ENCODE measurements around the gene COL6A5. TPM values are rescaled to one million over a fixed set of nuclear protein-coding genes. Genes with fewer than 3 reads are reported as not detected.

COL6A5 gene
- polyA plus RNA-seq, 1 donor from 2014 or later: not detected

DNA sequence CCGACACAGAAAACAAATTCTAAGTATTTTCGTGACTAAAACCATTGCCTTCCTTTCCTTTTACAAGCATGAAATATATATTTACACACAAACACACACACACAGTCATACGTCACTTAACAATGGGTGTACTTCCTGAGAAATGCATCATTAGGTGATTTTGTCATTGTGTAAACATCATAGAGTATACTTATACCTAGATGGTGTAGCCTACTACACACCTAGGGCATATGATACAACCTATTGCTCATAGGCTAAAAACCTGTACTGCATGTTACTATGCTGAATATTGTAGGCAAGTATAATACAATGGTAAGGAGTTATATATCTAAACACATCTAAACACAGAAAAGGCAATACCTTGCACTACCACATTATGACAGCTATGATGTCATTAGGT is 28.6 kb downstream of the COL6A5 start:
- Mint-ChIP-seq H3K9me3 (peaks cover 2 to 3% (median 3%) of the 10 kb centered on the region in 3 donors), H3K27ac (no peak overlapping the region), H3K27me3 (no peaks in the 10 kb centered on the region), H3K36me3 (no peaks in the 10 kb centered on the region), H3K4me1 (no peaks in the 10 kb centered on the region), H3K4me3 (no peak overlapping the region)

DNA sequence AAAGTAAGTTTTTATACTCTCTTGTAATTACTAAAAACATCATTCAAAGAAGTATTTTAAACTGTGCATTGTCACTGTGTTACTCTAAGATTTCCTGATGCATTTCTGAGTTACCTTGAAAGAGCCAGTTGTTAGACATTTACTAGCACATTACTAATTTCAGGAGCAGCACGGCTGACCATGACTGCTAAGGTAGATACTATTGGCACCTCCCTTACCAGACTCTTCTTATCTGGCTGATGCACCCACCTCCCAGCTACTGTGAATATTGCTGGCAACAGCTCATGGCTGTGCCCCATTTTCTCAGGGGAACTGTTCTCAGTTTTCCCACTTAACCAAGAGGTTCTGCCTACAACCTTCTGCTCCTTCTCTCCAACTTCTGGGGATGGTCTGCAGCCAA is 29.4 kb downstream of the COL6A5 start:
- Mint-ChIP-seq H3K36me3 (no peaks in the 10 kb centered on the region), H3K27me3 (no peaks in the 10 kb centered on the region), H3K4me3 (no peak overlapping the region), H3K4me1 (no peaks in the 10 kb centered on the region), H3K9me3 (peaks cover 2 to 3% (median 3%) of the 10 kb centered on the region in 3 donors), H3K27ac (no peak overlapping the region)

DNA sequence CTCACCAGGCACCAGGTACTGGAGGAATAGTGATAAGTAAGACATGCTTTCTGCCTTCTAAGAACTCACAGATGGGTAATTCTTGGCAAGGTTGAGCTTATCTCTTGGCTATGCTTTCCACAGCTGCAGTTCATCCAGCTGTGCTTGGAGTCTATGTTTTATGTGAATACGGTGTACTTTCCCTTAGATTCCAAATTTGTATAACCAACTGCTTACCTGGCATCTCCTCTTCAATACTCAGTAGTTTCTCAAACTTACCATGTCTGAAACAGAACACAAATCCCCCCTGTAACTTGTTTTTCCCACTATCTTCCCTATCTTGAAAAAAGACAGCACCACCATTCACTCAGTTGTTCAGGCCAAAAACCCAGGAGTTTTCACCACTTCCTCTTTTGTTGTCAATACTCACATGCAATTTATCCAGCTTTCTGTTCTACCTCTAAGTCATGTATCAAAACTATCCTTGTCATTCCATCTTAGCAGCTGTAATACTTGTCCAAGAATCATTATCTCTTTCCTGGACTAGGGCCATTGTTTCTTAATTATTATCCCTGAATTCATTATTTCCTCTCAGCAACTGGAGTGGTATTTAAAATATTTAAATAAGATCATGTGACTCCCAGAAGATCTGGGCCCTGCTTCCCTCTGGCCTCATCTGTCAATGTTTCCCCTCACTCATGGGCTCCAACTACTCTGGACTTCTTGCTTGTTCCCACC is 32.6 kb downstream of the COL6A5 start:
- no peaks in the 10 kb centered on the region for H3K4me1 Mint-ChIP-seq
- H3K9me3 Mint-ChIP-seq: peaks cover 0 to 4% (median 2%) of the 10 kb centered on the region in 3 donors
- no peak overlapping the region for H3K4me3 Mint-ChIP-seq
- H3K27me3 Mint-ChIP-seq: no peaks in the 10 kb centered on the region
- H3K36me3 Mint-ChIP-seq: no peaks in the 10 kb centered on the region
- no peak overlapping the region for H3K27ac Mint-ChIP-seq

DNA sequence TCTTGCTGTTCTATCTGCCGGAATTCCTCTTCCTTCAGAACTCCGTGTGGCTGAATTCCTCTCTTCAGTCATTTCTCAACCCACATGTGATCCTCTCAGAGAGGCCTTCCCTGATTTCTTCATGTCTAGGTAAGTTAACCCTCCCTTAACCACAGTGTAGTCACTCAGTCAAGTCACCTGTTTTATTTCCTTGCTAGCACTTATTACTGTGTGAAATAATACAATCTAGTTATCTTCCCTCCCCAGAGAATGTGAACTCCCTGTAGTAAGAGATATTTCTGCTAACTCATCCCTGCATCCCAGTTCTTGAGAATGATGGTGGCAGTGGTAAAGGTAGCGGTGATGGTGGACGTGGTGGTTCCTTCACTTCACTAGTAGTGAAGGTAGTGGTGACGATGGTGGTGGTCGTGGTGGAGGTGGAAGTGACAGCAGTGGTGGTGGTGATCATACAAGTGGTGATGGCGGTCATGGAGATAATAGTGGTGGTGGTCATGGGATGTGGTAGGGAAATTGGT is 33.3 kb downstream of the COL6A5 start:
- Mint-ChIP-seq H3K27ac (no peak overlapping the region), H3K36me3 (no peaks in the 10 kb centered on the region), H3K9me3 (peaks cover 0 to 4% (median 2%) of the 10 kb centered on the region in 3 donors), H3K27me3 (no peaks in the 10 kb centered on the region), H3K4me1 (no peaks in the 10 kb centered on the region), H3K4me3 (no peak overlapping the region)

DNA sequence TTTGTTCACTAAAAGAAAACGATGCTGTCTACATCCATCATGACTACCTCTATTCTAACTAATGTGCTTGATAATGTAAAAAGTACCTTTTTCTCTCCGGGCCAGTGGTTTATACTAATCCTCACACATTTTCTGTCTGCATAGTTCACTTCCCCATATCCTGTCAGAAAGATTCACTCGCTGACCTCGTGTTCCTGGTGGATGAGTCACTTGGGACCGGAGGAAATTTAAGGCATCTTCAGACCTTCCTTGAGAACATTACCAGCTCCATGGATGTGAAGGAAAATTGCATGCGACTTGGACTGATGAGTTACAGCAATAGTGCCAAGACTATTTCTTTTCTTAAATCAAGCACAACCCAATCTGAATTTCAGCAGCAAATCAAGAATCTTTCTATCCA is 33.8 kb downstream of the COL6A5 start:
- Mint-ChIP-seq H3K4me3 (no peak overlapping the region), H3K27ac (no peak overlapping the region), H3K4me1 (no peaks in the 10 kb centered on the region), H3K36me3 (no peaks in the 10 kb centered on the region), H3K9me3 (peaks cover 0 to 4% (median 2%) of the 10 kb centered on the region in 3 donors), H3K27me3 (no peaks in the 10 kb centered on the region)

DNA sequence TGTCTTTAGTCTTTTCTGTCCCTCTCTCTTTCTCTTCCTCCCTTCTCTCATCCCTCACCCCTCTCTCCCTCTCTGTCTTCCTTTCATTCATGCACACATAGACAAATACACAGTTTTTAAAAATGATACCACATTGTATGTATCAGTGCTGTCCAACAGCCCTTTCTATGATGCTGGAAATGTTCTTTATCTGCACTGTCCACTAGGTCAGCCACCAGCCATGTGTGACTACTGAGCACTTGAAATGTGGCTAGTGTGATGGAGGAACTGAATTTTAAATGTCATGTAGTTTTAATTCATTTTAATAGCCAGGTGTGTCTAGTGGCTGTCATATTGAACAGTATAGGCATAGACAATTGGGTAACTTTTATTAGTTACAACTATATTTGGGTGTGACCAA is 34.9 kb downstream of the COL6A5 start:
- Mint-ChIP-seq H3K36me3 (no peaks in the 10 kb centered on the region), H3K4me3 (no peak overlapping the region), H3K4me1 (no peaks in the 10 kb centered on the region), H3K27me3 (peaks cover 2% of the 10 kb centered on the region), H3K27ac (peak overlapping the region in 1 of 3 donors; percentile 8), H3K9me3 (peaks cover 0 to 4% (median 2%) of the 10 kb centered on the region in 3 donors)

DNA sequence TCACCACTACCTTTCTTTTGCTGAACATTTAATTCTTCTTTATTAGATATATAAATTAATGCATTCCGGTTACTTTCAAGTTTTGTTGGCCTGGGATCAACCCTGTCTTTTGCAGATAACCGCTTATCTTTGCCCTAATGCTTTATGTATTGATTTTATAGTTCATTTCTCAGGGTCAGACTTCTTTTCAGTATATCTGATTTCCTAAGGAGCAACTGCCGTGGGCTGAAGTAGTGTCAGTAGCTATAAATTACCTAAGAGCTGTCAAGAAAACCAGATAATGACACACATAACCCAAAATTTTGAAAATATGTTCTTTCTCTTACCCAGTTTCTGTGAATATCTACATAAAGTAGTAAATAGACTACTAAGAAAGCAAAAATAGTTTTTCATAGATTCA is 38.0 kb downstream of the COL6A5 start:
- Mint-ChIP-seq H3K4me3 (no peak overlapping the region), H3K36me3 (no peaks in the 10 kb centered on the region), H3K27ac (no peak overlapping the region)

DNA sequence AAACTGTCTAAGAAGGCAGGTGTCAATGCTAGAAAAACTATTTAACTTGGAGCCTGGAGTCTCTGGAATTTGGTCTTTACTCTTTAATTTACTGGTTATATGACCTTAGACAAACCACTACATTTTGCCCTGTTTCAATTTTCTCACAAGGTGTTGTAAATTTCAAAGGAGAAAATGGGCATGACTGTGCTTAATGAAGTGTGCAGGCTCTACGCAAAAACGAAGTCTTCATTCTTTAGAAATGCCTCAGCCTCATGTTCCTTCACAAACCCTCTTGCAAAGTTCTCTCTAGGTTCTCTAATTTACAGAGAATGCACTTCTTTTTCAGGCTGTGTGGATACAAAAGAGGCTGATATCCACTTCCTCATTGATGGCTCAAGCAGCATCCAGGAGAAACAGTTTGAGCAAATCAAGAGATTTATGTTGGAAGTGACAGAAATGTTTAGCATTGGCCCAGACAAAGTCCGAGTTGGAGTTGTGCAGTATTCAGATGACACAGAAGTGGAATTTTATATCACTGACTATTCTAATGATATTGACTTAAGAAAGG is 39.1 kb downstream of the COL6A5 start:
- Mint-ChIP-seq H3K9me3 (peaks cover 0 to 1% (median 0%) of the 10 kb centered on the region in 3 donors), H3K27me3 (peaks cover 2% of the 10 kb centered on the region), H3K4me1 (no peaks in the 10 kb centered on the region), H3K36me3 (no peaks in the 10 kb centered on the region), H3K27ac (no peak overlapping the region), H3K4me3 (no peak overlapping the region)

More for the DNA sequence above, 38.0 kb downstream of the COL6A5 start:
- H3K27me3 Mint-ChIP-seq: peaks cover 2% of the 10 kb centered on the region
- no peaks in the 10 kb centered on the region for H3K4me1 Mint-ChIP-seq
- peaks cover 0 to 2% (median 1%) of the 10 kb centered on the region in 3 donors for H3K9me3 Mint-ChIP-seq

DNA sequence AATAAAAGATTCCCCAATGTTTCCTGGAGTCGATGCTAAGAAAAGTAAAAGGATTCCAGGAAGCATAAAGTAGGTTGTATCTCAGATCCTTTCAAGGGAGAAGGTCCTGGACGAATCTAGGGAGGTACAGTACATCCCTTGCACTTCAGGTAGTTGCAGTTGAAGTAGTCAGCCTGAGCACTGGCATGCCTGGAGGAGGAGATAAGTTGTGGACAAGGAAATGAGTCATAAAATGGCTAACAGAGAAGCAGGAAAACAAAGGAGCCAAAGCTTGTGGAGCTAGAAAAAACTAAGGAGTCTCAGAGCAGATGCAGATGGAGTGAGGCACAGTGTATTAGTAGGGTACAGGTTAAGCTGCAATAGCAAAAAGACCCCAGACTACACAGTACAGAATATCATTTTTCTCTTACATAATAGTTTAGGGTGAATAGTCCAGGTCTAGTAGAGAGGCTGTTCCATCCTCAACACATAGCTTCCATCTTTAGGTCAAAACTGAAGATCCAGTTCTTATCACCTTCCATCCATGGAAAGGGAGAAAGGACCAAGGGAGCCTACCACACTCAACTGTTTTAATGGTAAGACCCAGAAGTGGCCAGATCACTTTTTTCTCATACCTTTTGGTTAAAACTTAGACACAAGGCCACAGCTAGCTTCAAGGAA is 41.3 kb downstream of the COL6A5 start:
- no peaks in the 10 kb centered on the region for H3K4me1 Mint-ChIP-seq
- H3K36me3 Mint-ChIP-seq: no peaks in the 10 kb centered on the region
- no peak overlapping the region for H3K4me3 Mint-ChIP-seq
- peaks cover 0 to 4% (median 0%) of the 10 kb centered on the region in 3 donors for H3K9me3 Mint-ChIP-seq
- H3K27me3 Mint-ChIP-seq: peaks cover 2% of the 10 kb centered on the region
- H3K27ac Mint-ChIP-seq: no peak overlapping the region

DNA sequence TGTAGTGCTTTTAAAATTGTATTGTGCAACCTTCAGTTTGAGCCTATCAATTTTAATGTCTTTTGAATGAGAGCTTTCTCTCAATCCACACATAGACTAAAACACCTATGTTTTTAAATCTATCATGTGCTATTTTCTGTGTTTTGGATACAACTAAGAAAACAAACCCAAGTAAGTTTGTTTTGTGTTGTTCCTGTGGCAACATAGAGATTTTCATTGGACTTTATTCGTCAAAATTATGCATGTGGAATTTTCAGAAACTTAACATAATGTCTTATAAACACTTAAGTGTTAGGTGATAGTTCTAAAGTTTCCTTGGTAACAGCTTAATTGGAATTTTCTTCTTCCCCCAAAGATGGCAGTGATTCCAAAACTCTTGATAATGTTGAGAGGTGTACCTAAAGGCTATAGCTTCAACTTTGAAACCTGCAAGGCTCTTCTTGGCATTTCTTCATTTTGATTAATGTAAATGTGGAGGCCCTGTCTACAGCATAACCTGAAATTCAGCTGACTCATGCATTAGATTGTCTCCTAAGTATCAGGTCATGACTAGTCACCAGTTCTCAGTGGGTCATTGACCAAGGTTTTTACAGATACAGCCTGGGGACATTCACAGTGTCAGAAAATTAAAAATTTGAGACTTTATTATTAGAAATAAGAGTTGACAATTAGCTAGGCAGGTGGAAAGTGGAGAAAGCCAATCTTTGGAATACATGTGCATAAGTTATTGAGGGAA is 44.4 kb downstream of the COL6A5 start:
- Mint-ChIP-seq H3K27ac (no peak overlapping the region), H3K36me3 (no peaks in the 10 kb centered on the region), H3K9me3 (peaks cover 0 to 5% (median 0%) of the 10 kb centered on the region in 3 donors), H3K4me1 (no peaks in the 10 kb centered on the region), H3K27me3 (peaks cover 2% of the 10 kb centered on the region), H3K4me3 (no peak overlapping the region)

DNA sequence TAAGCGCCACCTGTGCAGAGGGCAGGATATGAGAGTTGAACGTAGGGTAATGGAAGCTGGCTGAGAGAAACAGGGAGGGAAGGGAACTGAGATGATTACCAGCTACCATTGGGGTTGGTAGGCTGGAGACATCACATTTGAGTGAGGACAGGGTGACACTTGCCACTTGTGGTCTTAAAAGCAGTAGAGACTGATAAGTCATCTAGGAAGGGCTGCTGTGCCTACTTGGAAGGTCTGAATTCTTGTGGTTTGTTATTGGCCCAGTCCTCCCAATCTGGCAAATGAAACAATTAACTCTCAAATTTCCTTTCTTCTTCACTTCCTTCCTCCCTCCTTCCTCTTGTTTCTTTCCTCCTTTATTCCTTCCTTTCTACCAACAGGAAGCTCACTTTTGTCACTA is 46.8 kb downstream of the COL6A5 start:
- Mint-ChIP-seq H3K27ac (no peak overlapping the region), H3K9me3 (peaks cover 0 to 5% (median 0%) of the 10 kb centered on the region in 3 donors), H3K36me3 (no peaks in the 10 kb centered on the region), H3K4me1 (no peaks in the 10 kb centered on the region), H3K4me3 (no peak overlapping the region), H3K27me3 (peaks cover 2% of the 10 kb centered on the region)

DNA sequence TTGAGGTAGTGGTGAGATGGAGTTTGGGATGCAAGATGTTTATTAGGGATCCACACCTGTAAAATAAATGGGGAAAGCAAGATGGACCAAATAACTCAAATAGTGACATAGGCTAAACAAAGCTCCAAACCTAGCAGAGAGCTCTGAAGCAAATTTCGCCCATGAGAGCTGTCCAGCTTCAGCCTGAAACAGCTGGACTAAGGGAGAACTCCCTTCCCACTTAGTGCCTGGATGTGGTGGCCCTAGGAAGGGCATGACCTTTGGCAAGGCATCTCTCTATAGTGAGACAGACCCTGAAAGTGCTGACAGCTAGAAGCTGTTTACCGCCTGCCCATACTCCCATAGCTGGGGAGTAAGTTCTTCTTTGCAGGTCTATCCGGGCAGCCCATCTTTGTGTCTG is 48.1 kb downstream of the COL6A5 start:
- H3K4me1 Mint-ChIP-seq: no peaks in the 10 kb centered on the region
- no peak overlapping the region for H3K4me3 Mint-ChIP-seq
- H3K27me3 Mint-ChIP-seq: peaks cover 7% of the 10 kb centered on the region
- no peaks in the 10 kb centered on the region for H3K36me3 Mint-ChIP-seq
- peaks cover 0 to 6% (median 0%) of the 10 kb centered on the region in 3 donors for H3K9me3 Mint-ChIP-seq
- H3K27ac Mint-ChIP-seq: no peak overlapping the region

DNA sequence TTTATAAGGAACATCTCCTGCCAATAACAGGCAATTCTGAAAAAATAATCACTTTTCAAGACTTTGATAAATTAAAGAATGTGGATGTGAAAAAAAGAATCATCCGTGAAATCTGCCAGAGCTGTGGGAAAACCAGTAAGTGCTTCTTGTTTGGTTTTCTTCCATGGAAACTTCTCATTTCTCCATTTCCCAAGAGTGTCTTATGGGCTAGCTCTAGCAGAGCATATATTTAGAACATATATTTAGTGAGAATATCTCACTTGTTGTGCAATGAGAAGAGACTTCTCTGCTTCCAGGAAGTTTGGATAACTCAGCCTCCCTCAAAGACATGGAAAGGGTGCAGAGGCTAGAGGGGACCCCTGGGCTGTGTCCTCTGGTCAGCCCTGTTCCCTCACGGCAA is 49.9 kb downstream of the COL6A5 start:
- Mint-ChIP-seq H3K27me3 (peaks cover 8% of the 10 kb centered on the region), H3K27ac (no peak overlapping the region), H3K4me1 (no peaks in the 10 kb centered on the region), H3K9me3 (peaks cover 0 to 7% (median 0%) of the 10 kb centered on the region in 3 donors), H3K36me3 (no peaks in the 10 kb centered on the region), H3K4me3 (no peak overlapping the region)

DNA sequence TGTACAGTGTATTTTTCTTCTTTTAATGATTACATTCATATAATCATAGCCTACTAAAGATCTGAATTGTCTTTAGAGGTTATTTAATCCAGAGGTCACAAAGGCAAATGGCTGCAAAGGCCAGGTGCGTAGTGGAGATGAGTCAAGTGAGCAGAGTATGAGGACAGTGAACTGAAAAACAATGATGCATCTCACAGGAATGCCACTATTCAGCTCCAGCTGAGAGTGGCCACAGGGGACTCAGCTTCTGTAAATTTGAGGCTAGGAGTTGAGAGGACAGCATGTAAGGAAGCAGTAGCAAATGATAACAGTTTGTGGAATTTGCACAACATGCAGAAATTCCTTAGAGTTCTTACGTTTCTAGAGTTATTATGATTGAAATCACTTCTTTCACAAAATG is 50.4 kb downstream of the COL6A5 start:
- peaks cover 0 to 5% (median 0%) of the 10 kb centered on the region in 3 donors for H3K9me3 Mint-ChIP-seq
- no peak overlapping the region for H3K4me3 Mint-ChIP-seq
- H3K27ac Mint-ChIP-seq: no peak overlapping the region
- peaks cover 12% of the 10 kb centered on the region for H3K27me3 Mint-ChIP-seq
- no peaks in the 10 kb centered on the region for H3K4me1 Mint-ChIP-seq
- no peaks in the 10 kb centered on the region for H3K36me3 Mint-ChIP-seq

DNA sequence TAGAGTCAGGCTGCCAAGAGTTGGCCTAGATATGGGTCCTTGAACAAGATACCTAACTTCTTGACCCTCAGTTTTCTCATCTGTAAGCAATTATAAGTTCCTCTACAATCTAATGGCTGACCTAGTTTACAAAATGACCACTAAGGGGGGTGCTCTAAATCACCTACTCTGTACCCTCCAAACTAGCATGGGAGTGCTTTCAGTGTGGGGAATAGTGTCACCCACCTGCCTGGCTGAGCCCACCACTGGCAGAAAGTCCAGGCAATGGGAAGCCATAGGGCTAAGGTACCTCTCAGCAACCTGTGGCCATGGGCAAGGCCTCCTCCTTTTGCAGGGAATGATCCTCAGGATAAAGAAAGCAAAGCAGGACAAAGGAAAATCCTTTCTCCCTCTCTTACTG is 58.9 kb downstream of the COL6A5 start:
- Mint-ChIP-seq H3K27ac (no peak overlapping the region), H3K27me3 (peaks cover 11% of the 10 kb centered on the region), H3K36me3 (peaks cover 4% of the 10 kb centered on the region), H3K9me3 (peaks cover 6 to 11% (median 7%) of the 10 kb centered on the region in 3 donors), H3K4me3 (no peak overlapping the region), H3K4me1 (no peaks in the 10 kb centered on the region)

Data from IgD-negative memory B cell (primary cell).